AG04449 (cell line): ENCODE results near the gene EXOC6B.

Experiments used
- CTCF ChIA-PET: fragments of 350-600 bp; formaldehyde crosslinking; extraction: SDS; loops from one replicate; lab custom pipeline; 2021; ENCODE audit warnings: antibody characterized with exemption; lab: Yijun Ruan, JAX
- POLR2A ChIA-PET: fragments of 400-600, 350-600 bp; formaldehyde crosslinking; extraction: SDS; loops from one replicate; lab custom pipeline; 2020; ENCODE audit warnings: antibody characterized with exemption, inconsistent platforms; lab: Yijun Ruan, JAX
- DNase-seq: peaks from one replicate; pipeline ENCODE4 v3.0.0-alpha.2; 2010; ENCODE audit warnings: low read depth, low spot score
- H3K4me3 ChIP-seq: 2 replicates; pipeline ENCODE4 v1.5.1; 2011; ENCODE audit warnings: low read depth, mild to moderate bottlenecking, control low read depth, low read length
- CTCF ChIP-seq: IDR thresholded peaks from one replicate; pipeline ENCODE4 v1.5.1; 2011; ENCODE audit warnings: mild to moderate bottlenecking, moderate library complexity, low read length, control low read depth, inconsistent platforms; ENCODE audit not compliant: insufficient read depth; ENCODE audit errors: missing control alignments

Gene EXOC6B

GRCh38 chr2:72821118-72821517 is 4.7 kb downstream of the EXOC6B start:
- TF ChIP-seq CTCF = no peak
- ChIA-PET CTCF (interaction anchor here (1.4 kb wide), 1 partner anchor 42 kb away, joined by 5 read pairs; no protein-coding TSS in a partner anchor), POLR2A (no interaction called here)
- no peak for DNase-seq
- H3K4me3 ChIP-seq = no peak overlapping the region

GRCh38 chr2:72819501-72819900 is 6.3 kb downstream of the EXOC6B start:
- no peak for DNase-seq
- TF ChIP-seq CTCF = no peak
- ChIA-PET CTCF (interaction anchor here (1.0 to 1.6 kb wide), 3 partner anchors 40 to 43 kb away, joined by 3 read pairs; no protein-coding TSS in a partner anchor), POLR2A (no interaction called here)
- no peak overlapping the region for H3K4me3 ChIP-seq

- DNase-seq = no peak
- ChIA-PET POLR2A (no interaction called here), CTCF (interaction anchor here (1.0 to 1.5 kb wide), 4 partner anchors 44 to 77 kb away, joined by 4 to 8 read pairs (median 4); no protein-coding TSS in a partner anchor)
- H3K4me3 ChIP-seq = no peak overlapping the region
- TF ChIP-seq CTCF = no peak
These were observed 10.1 kb downstream of the EXOC6B start for GRCh38 chr2:72815655-72816278.

- TF ChIP-seq CTCF = no peak
- no peak for DNase-seq
- ChIA-PET POLR2A (no interaction called here), CTCF (interaction anchor here (0.9 to 2.0 kb wide), 5 partner anchors 9 to 48 kb away, joined by 3 to 10 read pairs (median 7); no protein-coding TSS in a partner anchor)
- H3K4me3 ChIP-seq = no peak overlapping the region
These were observed 12.0 kb downstream of the EXOC6B start for GRCh38 chr2:72813841-72814240.

GRCh38 chr2:72810165-72810564 is 15.7 kb downstream of the EXOC6B start:
- H3K4me3 ChIP-seq = no peak overlapping the region
- CTCF ChIA-PET = interaction anchor here (1.1 kb wide), 1 partner anchor 38 kb away, joined by 4 read pairs; no protein-coding TSS in a partner anchor
- POLR2A ChIA-PET = no interaction called here
- TF ChIP-seq CTCF = no peak
- DNase-seq = no peak

- POLR2A ChIA-PET = no interaction called here
- DNase-seq = no peak
- CTCF ChIA-PET = interaction anchor here (0.9 to 1.3 kb wide), 4 partner anchors 9 to 84 kb away, joined by 3 to 4 read pairs (median 3); no protein-coding TSS in a partner anchor
- no peak for TF ChIP-seq CTCF
- H3K4me3 ChIP-seq = no peak overlapping the region
These were observed 16.7 kb downstream of the EXOC6B start for GRCh38 chr2:72809095-72809494.
